H1 (cell line): ENCODE measurements around the gene ADK. TPM values are rescaled to one million over a fixed set of nuclear protein-coding genes. Genes with fewer than 3 reads are reported as not detected.

ENCODE experiments used
- CTCF ChIA-PET: fragments of 300-600 bp; sonication (Branson Sonifier 250); formaldehyde crosslinking; loops from one replicate; lab custom pipeline; 2021; ENCODE audit not compliant: partially characterized antibody; lab: Charles Lee
- POLR2A ChIA-PET: fragments of 300-600 bp; sonication (Branson Sonifier 250); formaldehyde crosslinking; loops from one replicate; lab custom pipeline; 2021; ENCODE audit warnings: inconsistent platforms; ENCODE audit not compliant: partially characterized antibody; lab: Charles Lee
- DNase-seq, 2 experiments: peaks; one replicate each; pipeline versions ENCODE4 v3.0.0 to v3.0.0-alpha.2; 2010 to 2022; ENCODE audit warnings: low spot score in 2 of 2, low read depth in 1 of 2, mixed read lengths in 1 of 2
- FAIRE-seq: peaks from 2 replicates; lab custom pipeline; 2011; peaks lifted over from hg19 to GRCh38; lab: Jason Lieb, UNC
- H2AFZ ChIP-seq: 2 replicates; pipeline ENCODE4 v1.8.1; 2012; ENCODE audit warnings: low read length, inconsistent platforms
- H2AK5ac ChIP-seq: 2 replicates; pipeline ENCODE4 v1.6.1; 2013; ENCODE audit warnings: low read depth, low read length
- H2BK120ac ChIP-seq: replicated peaks from 2 replicates; pipeline ENCODE3; 2013; ENCODE audit warnings: low read depth, low read length, inconsistent platforms
- H2BK12ac ChIP-seq: 2 replicates; pipeline ENCODE4 v1.6.1; 2013; ENCODE audit warnings: low read depth, low read length
- H2BK15ac ChIP-seq: 2 replicates; pipeline ENCODE4 v1.6.1; 2013; ENCODE audit warnings: low read length
- H2BK20ac ChIP-seq: 2 replicates; pipeline ENCODE4 v1.6.1; 2013; ENCODE audit warnings: low read length
- H2BK5ac ChIP-seq: 2 replicates; pipeline ENCODE4 v1.6.1; 2013; ENCODE audit warnings: low read depth, low read length
- H3K14ac ChIP-seq: 2 replicates; pipeline ENCODE4 v1.6.1; 2013; ENCODE audit warnings: inconsistent platforms; ENCODE audit not compliant: insufficient read length
- H3K18ac ChIP-seq: 2 replicates; pipeline ENCODE4 v1.6.1; 2013; ENCODE audit warnings: low read length; ENCODE audit errors: extremely low read depth
- H3K23ac ChIP-seq: 2 replicates; pipeline ENCODE4 v1.6.1; 2013; ENCODE audit warnings: inconsistent platforms; ENCODE audit not compliant: insufficient read length
- H3K23me2 ChIP-seq: 2 replicates; pipeline ENCODE4 v1.6.1; 2013; ENCODE audit warnings: low read depth, low read length
- H3K27ac ChIP-seq: 2 replicates; pipeline ENCODE4 v1.6.1; 2011; ENCODE audit warnings: low read depth, low read length, inconsistent platforms
- H3K27me3 ChIP-seq, 4 experiments: replicated peaks in 1 of 4; 1 replicate in 1 of 4; 2 replicates in 3 of 4; pipeline versions ENCODE4 v1.6.1 to v1.8.1; 2011 to 2013; ENCODE audit warnings: low read length in 3 of 4, mild to moderate bottlenecking in 3 of 4, inconsistent platforms in 2 of 4, mixed read lengths in 2 of 4, moderate library complexity in 1 of 4; ENCODE audit not compliant: control insufficient read depth in 3 of 4, insufficient read depth in 3 of 4; ENCODE audit errors: extremely low read depth in 1 of 4
- H3K36me3 ChIP-seq, 4 experiments: 2 replicates each; pipeline versions ENCODE4 v1.6.1 to v1.8.1; 2011 to 2013; ENCODE audit warnings: mild to moderate bottlenecking in 4 of 4, low read length in 3 of 4, moderate library complexity in 2 of 4, control low read depth in 1 of 4, inconsistent platforms in 1 of 4; ENCODE audit not compliant: insufficient read depth in 4 of 4, control insufficient read depth in 2 of 4
- H3K4ac ChIP-seq: replicated peaks from 2 replicates; pipeline ENCODE3; 2013; ENCODE audit warnings: low read length, low read depth, mixed read lengths, inconsistent platforms; ENCODE audit not compliant: insufficient read length
- H3K4me1 ChIP-seq, 4 experiments: replicated peaks in 1 of 4; 1 replicate in 1 of 4; 2 replicates in 3 of 4; pipeline versions ENCODE4 v1.6.1 to v1.8.1; 2011 to 2013; ENCODE audit warnings: low read length in 3 of 4, inconsistent platforms in 2 of 4, mixed read lengths in 1 of 4; ENCODE audit not compliant: insufficient read depth in 4 of 4, control insufficient read depth in 3 of 4
- H3K4me2 ChIP-seq, 2 experiments: 2 replicates each; pipeline versions ENCODE4 v1.6.1 to v1.8.1; 2011 to 2013; ENCODE audit warnings: low read depth in 2 of 2, low read length in 2 of 2, control low read depth in 1 of 2, inconsistent platforms in 1 of 2, mild to moderate bottlenecking in 1 of 2; ENCODE audit not compliant: insufficient read depth in 1 of 2
- H3K4me3 ChIP-seq, 4 experiments: fragments of 200-600, 300-600 bp in 1 of 4; sonication (generic), shearing (Covaris generic), sonication (Bioruptor Twin) in 1 of 4; 2 replicates each; pipeline versions ENCODE4 v1.5.1 to v1.8.1; 2011 to 2016; ENCODE audit warnings: low read length in 4 of 4, low read depth in 3 of 4, control low read depth in 2 of 4, inconsistent platforms in 2 of 4, mild to moderate bottlenecking in 2 of 4, mixed read lengths in 1 of 4, moderate library complexity in 1 of 4; ENCODE audit not compliant: insufficient read depth in 2 of 4; ENCODE audit errors: extremely low read depth in 1 of 4
- H3K56ac ChIP-seq: replicated peaks from 2 replicates; pipeline ENCODE3; 2013; ENCODE audit warnings: low read depth, mild to moderate bottlenecking, mixed read lengths, low read length, inconsistent platforms; ENCODE audit not compliant: insufficient read length
- H3K79me1 ChIP-seq: 2 replicates; pipeline ENCODE4 v1.6.1; 2013; ENCODE audit warnings: low read depth, low read length, control low read depth
- H3K79me2 ChIP-seq, 2 experiments: 2 replicates each; pipeline versions ENCODE4 v1.6.1 to v1.8.1; 2012 to 2013; ENCODE audit warnings: low read length in 2 of 2, mild to moderate bottlenecking in 2 of 2, inconsistent platforms in 1 of 2; ENCODE audit not compliant: insufficient read depth in 2 of 2, control insufficient read depth in 1 of 2
- H3K9ac ChIP-seq, 4 experiments: replicated peaks in 1 of 4; 1 replicate in 1 of 4; 2 replicates in 3 of 4; pipeline versions ENCODE4 v1.6.1 to v1.8.1; 2011 to 2013; ENCODE audit warnings: low read depth in 3 of 4, low read length in 3 of 4, control low read depth in 2 of 4, mild to moderate bottlenecking in 2 of 4, moderate library complexity in 2 of 4, inconsistent platforms in 1 of 4; ENCODE audit errors: extremely low read depth in 1 of 4
- H3K9me3 ChIP-seq, 2 experiments: 2 replicates each; pipeline versions ENCODE4 v1.6.1 to v1.8.1; 2012 to 2013; ENCODE audit warnings: mild to moderate bottlenecking in 2 of 2, moderate library complexity in 2 of 2, control low read depth in 1 of 2, inconsistent platforms in 1 of 2, low read depth in 1 of 2, low read length in 1 of 2, mixed read lengths in 1 of 2; ENCODE audit not compliant: insufficient read depth in 2 of 2
- H4K20me1 ChIP-seq, 2 experiments: replicated peaks in 1 of 2; 2 replicates each; pipeline versions ENCODE3 to v1.8.1; 2011 to 2013; ENCODE audit warnings: inconsistent platforms in 2 of 2, low read length in 2 of 2, mild to moderate bottlenecking in 1 of 2; ENCODE audit not compliant: insufficient read depth in 2 of 2, control insufficient read depth in 1 of 2
- H4K5ac ChIP-seq: 2 replicates; pipeline ENCODE4 v1.6.1; 2013; ENCODE audit warnings: low read length, low read depth, mixed read lengths, inconsistent platforms; ENCODE audit not compliant: insufficient read length
- H4K8ac ChIP-seq: 2 replicates; pipeline ENCODE4 v1.8.0; 2013; ENCODE audit warnings: mild to moderate bottlenecking, moderate library complexity, low read length, inconsistent platforms; ENCODE audit not compliant: insufficient read depth; ENCODE audit errors: extremely low read depth
- H4K91ac ChIP-seq: replicated peaks from 2 replicates; pipeline ENCODE3; 2013; ENCODE audit warnings: low read length, mixed read lengths, inconsistent platforms; ENCODE audit not compliant: insufficient read length
- RBBP5 ChIP-seq: IDR thresholded peaks from 2 replicates; pipeline ENCODE4 v1.7.1; 2012; ENCODE audit warnings: low read depth, mild to moderate bottlenecking, inconsistent platforms, low read length, moderate library complexity, borderline replicate concordance
- SIX5 ChIP-seq: IDR thresholded peaks from 2 replicates; pipeline ENCODE4 v1.6.1; 2011; ENCODE audit warnings: mild to moderate bottlenecking, low read depth, low read length
- WGBS, 2 experiments: shearing (Covaris generic) in 1 of 2; methylation state at CpG; one replicate each; pipeline versions ENCODE4 v1.1.6 to v1.1.7; 2013 to 2015; ENCODE audit warnings: low lambda C conversion rate in 2 of 2, mixed read lengths in 2 of 2, inconsistent platforms in 1 of 2, low coverage in 1 of 2, missing lambda C conversion rate in 1 of 2; ENCODE audit not compliant: insufficient replicate concordance in 2 of 2, insufficient coverage in 1 of 2, insufficient read length in 1 of 2; ENCODE audit errors: extremely low coverage in 1 of 2, missing lambda C conversion rate in 1 of 2; 5-methylcytosine and 5-hydroxymethylcytosine counted together
- polyA plus RNA-seq, 7 experiments: library from polyadenylated mRNA; depleted of rRNA in 3 of 7; stranded (reverse) in 5 of 7; unstranded in 2 of 7; fragments of >200 nt in 5 of 7; fragments of 200-250 nt in 2 of 7; gene quantifications; 1 replicate in 5 of 7; 2 replicates in 1 of 7; 4 replicates in 1 of 7; pipeline versions ENCODE4 v1.2.1 to v1.2.3, GENCODE V29; 2011 to 2013; ENCODE audit warnings: missing spikeins in 2 of 7, mixed read lengths in 2 of 7
- total RNA-seq: library from RNA; stranded (reverse); fragmentation: NEBNext Ultra II Directional; extraction: Animal tissue kit (Norgen Biotek cat#: 25700); gene quantifications from 2 replicates; pipeline ENCODE4 v1.2.1, GENCODE V29; 2021

ADK gene
- total and polyA plus RNA-seq, 2 of the 8 experiments (the other 6 are each of a cell fraction or from before 2014, with no cell fraction given): 12.3 to 42.4 TPM

- Histone ChIP-seq H3K4ac (no peak overlapping the region), H4K8ac (no peak overlapping the region), H2BK120ac (no peak overlapping the region), H2BK15ac (no peak overlapping the region), H2BK12ac (no peak overlapping the region), H3K27me3 (no peaks in the 10 kb centered on the region), H3K4me1 (no peaks in the 10 kb centered on the region), H3K9me3 (no peaks in the 10 kb centered on the region), H4K91ac (no peak overlapping the region), H3K27ac (no peak overlapping the region), H3K18ac (no peak overlapping the region), H3K56ac (no peak overlapping the region), H3K23me2 (no peaks in the 10 kb centered on the region), H2BK20ac (no peak overlapping the region), H3K4me3 (no peak overlapping the region), H4K5ac (no peak overlapping the region), H3K4me2 (no peak overlapping the region), H2AFZ (no peak overlapping the region), H4K20me1 (no peaks in the 10 kb centered on the region), H3K14ac (no peak overlapping the region), H3K79me2 (no peaks in the 10 kb centered on the region), H3K79me1 (no peaks in the 10 kb centered on the region), H3K9ac (no peak overlapping the region), H3K23ac (no peak overlapping the region), H2AK5ac (no peak overlapping the region), H2BK5ac (no peak overlapping the region), H3K36me3 (no peaks in the 10 kb centered on the region)
- FAIRE-seq (peak; percentile 7), DNase-seq (no peak)
- ChIA-PET POLR2A (no interaction called here), CTCF (interaction anchor here (0.6 kb wide), 1 partner anchor 652 kb away, joined by 4 read pairs; no protein-coding TSS in a partner anchor)
- WGBS, 2 experiments: 76% methylated on average over 1 of the region's 1 CpG; no CpG with 5 or more reads in 1 of the 2 experiments
- TF ChIP-seq SIX5 (no peak), RBBP5 (no peak)
Observed at GRCh38 chr10:74439213-74439612, 288.2 kb downstream of the ADK start.
